ENCODE results near the gene EMC6. TPM values are rescaled to one million over a fixed set of nuclear protein-coding genes. Genes with fewer than 3 reads are reported as not detected.

EMC6 gene
- total and polyA plus RNA-seq, 2 of the 13 experiments (the other 11 are each of a cell fraction or from before 2014, with no cell fraction given): 45.1 to 47.7 TPM

DNA sequence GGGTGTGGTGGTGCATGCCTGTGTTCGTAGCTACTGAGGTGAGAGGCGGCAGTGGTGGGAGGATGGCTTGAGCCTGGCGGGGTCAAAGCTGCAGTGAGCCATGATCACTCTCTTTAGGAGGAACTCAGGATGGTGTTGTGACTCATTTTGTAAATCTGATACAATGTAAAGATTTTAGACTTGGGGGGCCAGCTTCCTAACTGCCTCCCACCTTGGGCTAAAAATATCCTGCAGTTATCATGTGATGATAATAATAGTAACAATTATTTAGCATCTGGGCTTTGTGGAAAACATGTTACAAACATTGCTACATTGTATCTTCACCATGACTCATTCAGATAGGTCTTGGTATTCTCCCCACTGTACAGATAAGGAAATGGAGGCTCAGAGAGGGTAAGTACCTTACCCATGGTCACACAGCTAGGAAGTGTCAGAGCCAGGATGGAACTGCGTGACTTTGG, 24.7 kb upstream of the EMC6 start:
- CTCF ChIA-PET (ENCODE audit: low intra/inter-chr PET ratio, low total read pairs): no interaction called here
- POLR2A ChIA-PET: interaction anchor here (2.1 kb wide), 1 partner anchor 24 kb away, joined by 6 read pairs; the partner anchor contains the start of gene TAX1BP3
- no peak for FAIRE-seq

DNA sequence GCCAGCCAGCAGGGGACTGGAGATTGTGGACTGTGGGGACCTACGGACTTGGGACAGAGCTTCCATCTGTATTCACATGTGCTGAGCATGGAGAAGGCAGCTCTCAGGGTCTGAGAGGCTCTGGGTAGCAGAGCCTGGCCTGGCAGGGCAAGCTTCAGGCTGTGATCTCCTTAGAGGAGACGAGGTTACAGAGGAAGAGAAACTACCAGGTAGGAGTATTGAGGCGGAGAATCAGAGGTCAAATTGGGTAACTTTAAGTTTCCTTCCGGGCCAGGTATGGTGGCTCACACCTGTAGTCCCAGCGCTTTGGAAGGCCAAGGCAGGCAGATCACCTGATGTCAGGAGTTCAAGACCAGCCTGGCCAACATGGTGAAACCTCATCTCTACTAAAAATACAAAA, 23.3 kb upstream of the EMC6 start:
- Histone ChIP-seq H3K27me3 (ENCODE audit: control insufficient read depth in 1 of 2, insufficient read depth in 2 of 2, low read length in 2 of 2) (no peaks in the 10 kb centered on the region), H2AFZ (ENCODE audit: low read length) (no peak overlapping the region), H4K20me1 (ENCODE audit: insufficient read depth, low read length) (no peaks in the 10 kb centered on the region), H3K27ac (ENCODE audit: extremely low read length, insufficient read depth, low read length) (no peak overlapping the region), H3K79me2 (ENCODE audit: insufficient read depth, low read length) (no peaks in the 10 kb centered on the region), H3K4me2 (ENCODE audit: low read depth, low read length) (no peak overlapping the region), H3K4me3 (replicated peaks in 1 of 3; ENCODE audit: insufficient read depth in 1 of 3, low read depth in 2 of 3, low read length in 3 of 3) (no peak overlapping the region), H3K9ac (ENCODE audit: insufficient read depth, low read depth, low read length) (no peak overlapping the region), H3K4me1 (ENCODE audit: insufficient read depth, low read length) (peaks cover 33% of the 10 kb centered on the region), H3K9me3 (ENCODE audit: low read length) (no peaks in the 10 kb centered on the region), H3K36me3 (replicated peaks in 1 of 2; ENCODE audit: control insufficient read depth in 1 of 2, insufficient read depth in 2 of 2, low read length in 2 of 2) (peaks cover 3 to 15% of the 10 kb centered on the region in 2 experiments; a peak in 2 of 5 replicates)
- ATAC-seq: no peak
- 80% methylated on average over 5 of the region's 5 CpGs for WGBS (ENCODE audit: low lambda C conversion rate)
- ChIA-PET CTCF (ENCODE audit: low intra/inter-chr PET ratio, low total read pairs) (no interaction called here), POLR2A (interaction anchor here (0.7 kb wide), 1 partner anchor 33 kb away, joined by 3 read pairs; no protein-coding TSS in a partner anchor)
- no TSS peak for BruUV-seq (replicated peaks)
- TF ChIP-seq POLR2AphosphoS5 (IDR thresholded peaks at IDR 0.05; ENCODE audit: low read depth, low read length) (no peak), BHLHE40 (IDR thresholded peaks at IDR 0.05; ENCODE audit: low read length) (no peak), ZNF24 (IDR thresholded peaks at IDR 0.05) (no peak), JUN (CRISPR knock-in tag; IDR thresholded peaks at IDR 0.05) (no peak), ZBTB1 (CRISPR knock-in tag; IDR thresholded peaks at IDR 0.05; ENCODE audit: borderline replicate concordance) (no peak), ATRX (CRISPR knock-in tag; IDR thresholded peaks at IDR 0.05; ENCODE audit: borderline replicate concordance) (no peak), BRCA1 (CRISPR knock-in tag; IDR thresholded peaks at IDR 0.05) (no peak), ZNF782 (CRISPR knock-in tag; IDR thresholded peaks at IDR 0.05; ENCODE audit: borderline replicate concordance) (no peak), BORCS8-MEF2B (CRISPR knock-in tag; IDR thresholded peaks at IDR 0.05) (no peak), PHF8 (CRISPR knock-in tag; IDR thresholded peaks at IDR 0.05) (no peak)
- no peak for DNase-seq (ENCODE audit: low spot score)
- intact Hi-C loops (cut with micrococcal nuclease; ENCODE audit: unreplicated experiment) (no loop called here), in situ Hi-C loops (cut with HindIII; ENCODE audit: extremely low pct_ligation_motif_present, low pct_unique_long_range_greater_than_20kb) (no loop called here)
- FAIRE-seq: no peak

More for the DNA sequence above, 24.7 kb upstream of the EMC6 start:
- DNase-seq (ENCODE audit: low spot score) (no peak), ATAC-seq (no peak)
- Histone ChIP-seq H4K20me1 (ENCODE audit: insufficient read depth, low read length) (no peaks in the 10 kb centered on the region), H3K4me3 (replicated peaks in 1 of 3; ENCODE audit: insufficient read depth in 1 of 3, low read depth in 2 of 3, low read length in 3 of 3) (no peak overlapping the region), H3K36me3 (replicated peaks in 1 of 2; ENCODE audit: control insufficient read depth in 1 of 2, insufficient read depth in 2 of 2, low read length in 2 of 2) (peaks cover 3 to 12% of the 10 kb centered on the region in 2 experiments; a peak in 2 of 5 replicates), H3K4me2 (ENCODE audit: low read depth, low read length) (no peak overlapping the region), H3K9ac (ENCODE audit: insufficient read depth, low read depth, low read length) (no peak overlapping the region), H3K27me3 (ENCODE audit: control insufficient read depth in 1 of 2, insufficient read depth in 2 of 2, low read length in 2 of 2) (no peaks in the 10 kb centered on the region), H3K4me1 (ENCODE audit: insufficient read depth, low read length) (peaks cover 41% of the 10 kb centered on the region), H3K9me3 (ENCODE audit: low read length) (no peaks in the 10 kb centered on the region), H3K27ac (ENCODE audit: extremely low read length, insufficient read depth, low read length) (no peak overlapping the region), H3K79me2 (ENCODE audit: insufficient read depth, low read length) (no peaks in the 10 kb centered on the region), H2AFZ (ENCODE audit: low read length) (no peak overlapping the region)
- in situ Hi-C loops (cut with HindIII; ENCODE audit: extremely low pct_ligation_motif_present, low pct_unique_long_range_greater_than_20kb): no loop called here
- BruUV-seq (replicated peaks): no TSS peak
- TF ChIP-seq ZNF768 (CRISPR knock-in tag; IDR thresholded peaks at IDR 0.05): peak; percentile 47; the same call in 1 of the 2 replicates
- TF ChIP-seq, protein P1, sequence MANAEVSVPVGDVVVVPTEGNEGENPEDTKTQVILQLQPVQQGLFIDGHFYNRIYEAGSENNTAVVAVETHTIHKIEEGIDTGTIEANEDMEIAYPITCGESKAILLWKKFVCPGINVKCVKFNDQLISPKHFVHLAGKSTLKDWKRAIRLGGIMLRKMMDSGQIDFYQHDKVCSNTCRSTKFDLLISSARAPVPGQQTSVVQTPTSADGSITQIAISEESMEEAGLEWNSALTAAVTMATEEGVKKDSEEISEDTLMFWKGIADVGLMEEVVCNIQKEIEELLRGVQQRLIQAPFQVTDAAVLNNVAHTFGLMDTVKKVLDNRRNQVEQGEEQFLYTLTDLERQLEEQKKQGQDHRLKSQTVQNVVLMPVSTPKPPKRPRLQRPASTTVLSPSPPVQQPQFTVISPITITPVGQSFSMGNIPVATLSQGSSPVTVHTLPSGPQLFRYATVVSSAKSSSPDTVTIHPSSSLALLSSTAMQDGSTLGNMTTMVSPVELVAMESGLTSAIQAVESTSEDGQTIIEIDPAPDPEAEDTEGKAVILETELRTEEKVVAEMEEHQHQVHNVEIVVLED (CRISPR knock-in tag; IDR thresholded peaks at IDR 0.05; ENCODE audit: borderline replicate concordance): no peak
- WGBS (ENCODE audit: low lambda C conversion rate): 100% methylated on average over 4 of the region's 4 CpGs
- intact Hi-C loops (cut with micrococcal nuclease; ENCODE audit: unreplicated experiment): no loop called here

All from HepG2 (cell line).